ENCODE results near the gene PKP2. TPM values are rescaled to one million over a fixed set of nuclear protein-coding genes. Genes with fewer than 3 reads are reported as not detected.

PKP2 gene
- total and polyA plus RNA-seq, 2 of the 4 experiments (the other 2 are of a cell fraction), result 0.10 to 0.18 TPM

- H3K27ac ChIP-seq (ENCODE audit: insufficient read depth, low read length), result no peak overlapping the region
- no TSS peak for BruUV-seq (replicated peaks)
- no peak overlapping the region for H2BK120ac ChIP-seq (ENCODE audit: low read depth, low read length)
- no CpG with 5 or more reads among the region's 1 CpG for WGBS, 2 experiments (ENCODE audit: extremely low coverage in 2 of 2, insufficient read length in 1 of 2)
- no peak overlapping the region for H3K4me2 ChIP-seq (ENCODE audit: low read depth, low read length)
- no peak overlapping the region for H3K23ac ChIP-seq (ENCODE audit: low read depth, low read length)
- H3K9me1 ChIP-seq (ENCODE audit: insufficient read depth, low read length), result no peaks in the 10 kb centered on the region
- no peaks in the 10 kb centered on the region for H4K20me1 ChIP-seq (ENCODE audit: insufficient read depth, low read length)
- ChIA-PET CTCF (no interaction called here), POLR2A (ENCODE audit: unreplicated experiment) (no interaction called here)
- no peak overlapping the region for H3K14ac ChIP-seq (replicated peaks; ENCODE audit: low read depth, low read length)
- H2BK20ac ChIP-seq (ENCODE audit: low read depth, low read length), result no peak overlapping the region
- H3K4me3 ChIP-seq (ENCODE audit: insufficient read depth, low read depth, low read length), result no peak overlapping the region
- TF ChIP-seq BHLHE40 (IDR thresholded peaks at IDR 0.05; ENCODE audit: low read depth, low read length) (no peak), RCOR1 (IDR thresholded peaks at IDR 0.05; ENCODE audit: insufficient replicate concordance, low read length) (no peak), FOS (IDR thresholded peaks at IDR 0.05; ENCODE audit: low read depth, low read length) (no peak), NFE2L2 (IDR thresholded peaks at IDR 0.05; ENCODE audit: low read depth, low read length) (no peak), RFX5 (IDR thresholded peaks at IDR 0.05; ENCODE audit: low read depth, low read length) (no peak), USF2 (IDR thresholded peaks at IDR 0.05; ENCODE audit: low read depth, low read length) (no peak), SMC3 (IDR thresholded peaks at IDR 0.05; ENCODE audit: low read depth, low read length) (no peak), ELK1 (IDR thresholded peaks at IDR 0.05; ENCODE audit: borderline replicate concordance, low read depth, low read length) (no peak), MAFK (IDR thresholded peaks at IDR 0.05; ENCODE audit: low read depth, low read length) (no peak), POLR2A (IDR thresholded peaks at IDR 0.05; ENCODE audit: low read depth, low read length) (no peak), MXI1 (IDR thresholded peaks at IDR 0.05; ENCODE audit: borderline replicate concordance, low read depth, low read length) (no peak), MAZ (IDR thresholded peaks at IDR 0.05; ENCODE audit: borderline replicate concordance, low read depth, low read length) (no peak), CHD1 (IDR thresholded peaks at IDR 0.05; ENCODE audit: low read depth, low read length) (no peak), CEBPB (IDR thresholded peaks at IDR 0.05; ENCODE audit: low read depth, low read length) (no peak), CTCF (conservative IDR thresholded peaks at IDR 0.05; ENCODE audit: low read depth, low read length) (no peak), RAD21 (IDR thresholded peaks at IDR 0.05; ENCODE audit: low read length) (no peak)
- no peaks in the 10 kb centered on the region for H3K36me3 ChIP-seq (ENCODE audit: control insufficient read depth, insufficient read depth, low read length)
- in situ Hi-C loops (cut with MboI; ENCODE audit: low sequenced_read_pairs) (no loop called here), dilution Hi-C loops (cut with HindIII; ENCODE audit: low sequenced_read_pairs, unreplicated experiment) (no loop called here), intact Hi-C loops (cut with micrococcal nuclease) (no loop called here)
- H3K9me3 ChIP-seq (ENCODE audit: control insufficient read depth, insufficient read depth, low read length), result no peaks in the 10 kb centered on the region
- no peak overlapping the region for H2BK15ac ChIP-seq (ENCODE audit: low read depth, low read length)
- no peak overlapping the region for H2AK9ac ChIP-seq (replicated peaks; ENCODE audit: low read depth, low read length, poor library complexity)
- no peak overlapping the region for H2AK5ac ChIP-seq (ENCODE audit: low read depth, low read length)
- ATAC-seq (ENCODE audit: low read depth) (no peak), DNase-seq (no peak)
- no peak overlapping the region for H2BK5ac ChIP-seq (ENCODE audit: low read depth, low read length, poor library complexity, severe bottlenecking)
- no peak overlapping the region for H4K8ac ChIP-seq (ENCODE audit: low read depth in 2 of 2, low read length in 2 of 2)
- H3K4ac ChIP-seq (ENCODE audit: low read depth, low read length), result no peak overlapping the region
- no peaks in the 10 kb centered on the region for H3K4me1 ChIP-seq (ENCODE audit: control insufficient read depth, insufficient read depth, low read length)
- no peak overlapping the region for H3K18ac ChIP-seq (ENCODE audit: low read depth, low read length)
- H4K91ac ChIP-seq (ENCODE audit: insufficient read depth, low read depth, low read length), result no peak overlapping the region
- no peak overlapping the region for H3K56ac ChIP-seq (ENCODE audit: extremely low read depth, insufficient read depth, low read length)
- H3K9ac ChIP-seq (ENCODE audit: low read depth, low read length), result no peak overlapping the region
- H3K79me1 ChIP-seq (ENCODE audit: low read depth in 1 of 2, low read length in 2 of 2), result no peaks in the 10 kb centered on the region
- H2AFZ ChIP-seq (replicated peaks; ENCODE audit: low read length, poor library complexity), result no peak overlapping the region
- no peaks in the 10 kb centered on the region for H3K27me3 ChIP-seq (ENCODE audit: control insufficient read depth, insufficient read depth, low read length)
- no peak overlapping the region for H4K5ac ChIP-seq (ENCODE audit: low read depth, low read length)
Measured at GRCh38 chr12:32903763-32904162, 7.2 kb upstream of the PKP2 start.
